Brain microvascular endothelial cell (primary cell): Measurements from ENCODE around the gene SLIRP.

Experiments used
- DNase-seq: peaks from one replicate; pipeline ENCODE4 v3.0.0-alpha.2; 2020
- H3K27ac ChIP-seq: fragments of 250-450 bp; sonication (Bioruptor Pico); 2 replicates; pipeline ENCODE4 v1.5.1; 2020; ENCODE audit warnings: mild to moderate bottlenecking, moderate library complexity
- H3K27me3 ChIP-seq: fragments of 250-450 bp; sonication (Bioruptor Pico); replicated peaks from 2 replicates; pipeline ENCODE4 v1.5.1; 2020; ENCODE audit warnings: mild to moderate bottlenecking
- H3K36me3 ChIP-seq: fragments of 250-450 bp; sonication (Bioruptor Pico); replicated peaks from 2 replicates; pipeline ENCODE4 v1.5.1; 2020; ENCODE audit warnings: mild to moderate bottlenecking
- H3K4me3 ChIP-seq: 2 replicates; pipeline ENCODE4 v1.5.1; 2011; ENCODE audit warnings: low read depth, mild to moderate bottlenecking, control low read depth, low read length, moderate library complexity
- CTCF ChIP-seq: IDR thresholded peaks from 2 replicates; pipeline ENCODE4 v1.5.1; 2011; ENCODE audit warnings: low read depth, mild to moderate bottlenecking, moderate library complexity, low read length, control low read depth, inconsistent platforms; ENCODE audit errors: missing control alignments
- in situ Hi-C: cut with HindIII; loops from 2 replicates; pipeline ENCODE4 v1.10.0; 2017; ENCODE audit warnings: low sequenced_read_pairs, low pct_ligation_motif_present

Gene SLIRP

GRCh38 chr14:77673193-77673592 lies 34.7 kb upstream of the SLIRP start:
- in situ Hi-C loops = no loop called here
- DNase-seq = no peak
- H3K36me3 ChIP-seq = peaks cover 12% of the 10 kb centered on the region

GRCh38 chr14:77674931-77675330 lies 33.0 kb upstream of the SLIRP start:
- Histone ChIP-seq H3K27me3 (no peaks in the 10 kb centered on the region), H3K27ac (no peak overlapping the region), H3K4me3 (no peak overlapping the region), H3K36me3 (peaks cover 12% of the 10 kb centered on the region)
- no peak for DNase-seq
- in situ Hi-C loops = no loop called here
- TF ChIP-seq CTCF = no peak

More at GRCh38 chr14:77673193-77673592, 34.7 kb upstream of the SLIRP start:
- no peaks in the 10 kb centered on the region for H3K27me3 ChIP-seq
- no peak overlapping the region for H3K4me3 ChIP-seq
- H3K27ac ChIP-seq = no peak overlapping the region
- TF ChIP-seq CTCF = no peak

DNA sequence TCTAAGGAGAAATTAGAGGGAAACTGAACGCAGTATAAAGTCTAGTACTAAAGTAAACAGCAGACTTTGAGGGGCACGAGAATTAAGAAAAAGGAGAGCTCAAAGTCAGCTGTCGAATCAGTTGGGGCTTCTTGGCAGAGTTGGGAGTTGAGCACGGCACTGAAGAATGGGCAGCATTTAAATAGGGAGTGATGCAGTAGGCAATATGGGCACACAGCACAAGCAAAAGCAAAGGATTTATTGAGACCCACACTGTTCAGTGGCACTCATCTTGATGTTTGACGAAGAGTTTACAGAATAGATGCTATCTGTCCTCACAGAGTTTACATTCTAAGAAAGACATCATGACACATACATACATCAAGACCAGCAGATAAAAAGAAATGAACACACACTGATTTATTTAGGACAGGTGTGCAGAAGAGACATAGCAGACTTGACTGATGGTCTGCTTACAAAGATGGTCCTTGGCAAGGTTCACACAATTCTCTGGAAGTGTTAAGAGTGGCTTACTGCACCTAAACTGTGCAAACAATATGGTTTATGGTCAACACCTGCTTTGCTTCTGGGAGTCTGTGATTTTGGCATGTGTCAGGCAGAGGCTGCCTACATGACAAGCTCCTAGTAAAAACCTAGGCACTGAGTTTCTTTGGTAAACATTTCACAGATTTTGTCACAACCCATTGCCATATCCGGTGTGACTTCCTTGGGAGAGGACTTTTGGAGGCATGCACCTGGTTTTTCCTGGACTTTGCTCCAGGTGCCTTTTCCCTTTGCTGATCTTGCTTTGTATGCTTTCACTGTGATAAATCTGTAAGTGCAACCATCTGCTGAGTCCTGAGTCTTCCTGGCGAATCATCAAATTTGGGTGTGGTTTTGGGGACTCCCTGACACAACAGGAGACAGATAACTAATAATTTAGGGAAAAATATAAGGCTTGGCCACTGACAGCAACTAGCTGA lies 26.4 kb upstream of the SLIRP start:
- in situ Hi-C loops = no loop called here
- H3K27me3 ChIP-seq = no peaks in the 10 kb centered on the region
- TF ChIP-seq CTCF = no peak
- no peak for DNase-seq
- no peaks in the 10 kb centered on the region for H3K36me3 ChIP-seq
- no peak overlapping the region for H3K27ac ChIP-seq
- H3K4me3 ChIP-seq = no peak overlapping the region

- H3K27ac ChIP-seq = no peak overlapping the region
- no peak for TF ChIP-seq CTCF
- no peaks in the 10 kb centered on the region for H3K27me3 ChIP-seq
- no peaks in the 10 kb centered on the region for H3K36me3 ChIP-seq
- in situ Hi-C loops = no loop called here
- no peak overlapping the region for H3K4me3 ChIP-seq
- no peak for DNase-seq
Measured at GRCh38 chr14:77682158-77682553, 25.7 kb upstream of the SLIRP start.

DNA sequence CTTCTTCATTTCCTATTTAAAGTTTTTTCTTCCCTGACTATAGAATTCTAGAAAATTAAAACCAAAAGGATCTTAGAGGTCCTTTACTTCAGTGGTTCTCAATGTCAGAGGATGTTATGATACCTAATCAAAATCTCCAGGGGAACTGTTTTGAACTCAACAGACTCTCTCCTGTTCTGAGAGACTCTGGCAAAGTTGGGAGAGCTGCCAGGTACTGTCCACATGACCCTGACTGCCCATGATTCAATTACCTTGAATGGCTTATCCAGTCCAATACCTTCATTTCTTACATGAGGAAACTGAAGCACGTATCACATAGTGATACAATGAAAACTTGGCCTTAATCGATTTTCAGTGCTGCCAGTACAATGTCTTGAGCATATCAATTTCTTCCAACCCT lies 16.6 kb upstream of the SLIRP start:
- H3K36me3 ChIP-seq = peaks cover 8% of the 10 kb centered on the region
- no peaks in the 10 kb centered on the region for H3K27me3 ChIP-seq

More for the DNA sequence above, 16.6 kb upstream of the SLIRP start:
- no peak for TF ChIP-seq CTCF
- Histone ChIP-seq H3K27ac (no peak overlapping the region), H3K4me3 (no peak overlapping the region)
- in situ Hi-C loops = no loop called here
- DNase-seq = no peak
